K562 (cell line): Measurements from ENCODE around the gene HAPLN2. TPM values are rescaled to one million over a fixed set of nuclear protein-coding genes. Genes with fewer than 3 reads are reported as not detected.

ENCODE experiments used
- ARID3A ChIP-seq: IDR thresholded peaks from 2 replicates; pipeline ENCODE4 v1.6.1; 2012; ENCODE audit warnings: low read depth, low read length, improper control_type of control experiment, borderline replicate concordance
- ARID3B ChIP-seq: fragments of 250-450 bp; sonication (Bioruptor Pico); IDR thresholded peaks from 2 replicates; pipeline ENCODE4 v1.4.0; 2020; ENCODE audit warnings: borderline replicate concordance
- BRF1 ChIP-seq: IDR thresholded peaks from 3 replicates; pipeline ENCODE4 v1.6.1; 2011; ENCODE audit warnings: borderline replicate concordance, mild to moderate bottlenecking; ENCODE audit not compliant: insufficient read length; ENCODE audit errors: extremely low read depth
- CREB3 ChIP-seq: fragments of 450-650 bp; conservative IDR thresholded peaks from 2 replicates; pipeline ENCODE4 v1.6.1; 2016; ENCODE audit warnings: missing genetic modification characterization, low read depth, mild to moderate bottlenecking, missing compliant biosample characterization, moderate library complexity
- DNMT1 ChIP-seq: fragments of 450-650 bp; IDR thresholded peaks from 2 replicates; pipeline ENCODE4 v1.6.1; 2016; ENCODE audit warnings: antibody characterized with exemption, mild to moderate bottlenecking
- ETV6 ChIP-seq, 3 experiments: fragments of 150-350 bp in 1 of 3; sonication (generic) in 1 of 3; formaldehyde crosslinking in 1 of 3; IDR thresholded peaks; 2 replicates each; pipeline versions ENCODE4 v1.6.1 to v1.8.0; 2014 to 2022; ENCODE audit warnings: borderline replicate concordance in 2 of 3, low read depth in 2 of 3, antibody characterized with exemption in 1 of 3, low read length in 1 of 3, mild to moderate bottlenecking in 1 of 3, missing genetic modification reagents in 1 of 3
- HNRNPL ChIP-seq: fragments of 200-400 bp; formaldehyde crosslinking; IDR thresholded peaks from 2 replicates; pipeline ENCODE4 v1.6.1; 2017; ENCODE audit warnings: low read depth, mild to moderate bottlenecking, low read length
- KLF6 ChIP-seq: fragments of 250-450 bp; sonication (Bioruptor Pico); IDR thresholded peaks from 2 replicates; pipeline ENCODE4 v1.4.0; 2020; ENCODE audit warnings: mild to moderate bottlenecking, moderate library complexity, borderline replicate concordance
- PBX2 ChIP-seq, 2 experiments: IDR thresholded peaks in 1 of 2; conservative IDR thresholded peaks in 1 of 2; 2 replicates each; pipeline ENCODE4 v1.6.1; 2016; ENCODE audit warnings: low read depth in 2 of 2, mild to moderate bottlenecking in 1 of 2, missing compliant biosample characterization in 1 of 2, missing genetic modification characterization in 1 of 2, moderate library complexity in 1 of 2
- PKNOX1 ChIP-seq: fragments of 450-650 bp; IDR thresholded peaks from 2 replicates; pipeline ENCODE4 v1.6.1; 2016
- RB1 ChIP-seq: fragments of 450-650 bp; IDR thresholded peaks from 2 replicates; pipeline ENCODE4 v1.6.1; 2017; ENCODE audit warnings: low read depth, mild to moderate bottlenecking
- SIN3A ChIP-seq, 2 experiments: fragments of 150-350 bp in 1 of 2; IDR thresholded peaks; 2 replicates each; pipeline ENCODE4 v1.6.1; 2011 to 2016; ENCODE audit warnings: borderline replicate concordance in 2 of 2, low read depth in 2 of 2, low read length in 2 of 2, mild to moderate bottlenecking in 2 of 2, moderate library complexity in 2 of 2; ENCODE audit not compliant: control insufficient read depth in 1 of 2
- TCFL5 ChIP-seq: fragments of 250-450 bp; sonication (Bioruptor Pico); conservative IDR thresholded peaks from 2 replicates; pipeline ENCODE4 v1.6.1; 2021; ENCODE audit warnings: mild to moderate bottlenecking, moderate library complexity, matching md5 sums
- ZFP36 ChIP-seq: fragments of 150-350 bp; IDR thresholded peaks from 2 replicates; pipeline ENCODE4 v1.6.1; 2018; ENCODE audit warnings: low read length, low read depth; ENCODE audit not compliant: partially characterized antibody
- ZNF76 ChIP-seq: fragments of 250-450 bp; sonication (Bioruptor Pico); IDR thresholded peaks from 2 replicates; pipeline ENCODE4 v1.4.0; 2020; ENCODE audit warnings: mild to moderate bottlenecking, moderate library complexity, borderline replicate concordance
- polyA plus RNA-seq, 8 experiments: library from polyadenylated mRNA; depleted of rRNA in 4 of 8; stranded (reverse) in 5 of 8; unstranded in 3 of 8; fragments of >200 nt; fragmentation: Nextera tagmentation in 2 of 8; fragmentation: Illumina TruSeq in 1 of 8; extraction: Ambion mirVana in 2 of 8; extraction: Trizol in 1 of 8; gene quantifications; 2 replicates each; pipeline versions ENCODE4 v1.2.1 to v1.2.3, GENCODE V29; 2011 to 2014; ENCODE audit warnings: inconsistent platforms in 1 of 8, missing spikeins in 1 of 8
- total RNA-seq, 7 experiments: library from RNA; depleted of rRNA in 6 of 7; stranded (reverse); fragments of >200 nt in 6 of 7; fragmentation: Illumina TruSeq in 2 of 7; extraction: Trizol in 2 of 7; gene quantifications; 2 replicates each; pipeline versions ENCODE4 v1.2.1 to v1.2.3, GENCODE V29; 2011 to 2021; ENCODE audit warnings: low replicate concordance in 1 of 7

Gene HAPLN2
- total and polyA plus RNA-seq, 9 of the 15 experiments (the other 6 are each of a cell fraction or from before 2014, with no cell fraction given) = 0.14 to 5.2 (median 3.8) TPM; not detected in 4

GRCh38 chr1:156571919-156572662, 47.1 kb upstream of the HAPLN2 start, which contains the start of gene IQGAP3 (continued):
- TF ChIP-seq HNRNPL = no peak
- TF ChIP-seq ETV6 (IDR thresholded peaks at IDR 0.05; ENCODE audit: borderline replicate concordance in 1 of 2, low read depth in 2 of 2, low read length in 1 of 2) = no peak
- no peak for TF ChIP-seq ETV6 (CRISPR knock-in tag; IDR thresholded peaks at IDR 0.05; ENCODE audit: borderline replicate concordance)
- TF ChIP-seq PKNOX1 = no peak
- TF ChIP-seq RB1 = peak; percentile 51; the same call in 1 of the 2 replicates
- TF ChIP-seq DNMT1 = no peak
- peak; percentile 84; the same call in 1 of the 2 replicates for TF ChIP-seq KLF6 (CRISPR knock-in tag)
- TF ChIP-seq ARID3B (CRISPR knock-in tag) = no peak
- TF ChIP-seq ZFP36 = no peak
- TF ChIP-seq ARID3A = no peak
- peak; percentile 94 to 98 for TF ChIP-seq SIN3A (IDR thresholded peaks at IDR 0.05; ENCODE audit: borderline replicate concordance in 2 of 2, control insufficient read depth in 1 of 2, low read depth in 2 of 2, low read length in 2 of 2)
- TF ChIP-seq BRF1 = no peak
- no peak for TF ChIP-seq CREB3 (tag)
- no peak for TF ChIP-seq TCFL5 (CRISPR knock-in tag)
- no peak for TF ChIP-seq ZNF76
- no peak for TF ChIP-seq PBX2 (CRISPR knock-in tag; IDR thresholded peaks at IDR 0.05; ENCODE audit: low read depth)
- TF ChIP-seq PBX2 (tag; conservative IDR thresholded peaks at IDR 0.05; ENCODE audit: low read depth) = no peak
